H1 (cell line): ENCODE results near the gene HAS3. TPM values are rescaled to one million over a fixed set of nuclear protein-coding genes. Genes with fewer than 3 reads are reported as not detected.

Experiments used
- CTCF ChIA-PET: fragments of 300-600 bp; sonication (Branson Sonifier 250); formaldehyde crosslinking; loops from one replicate; lab custom pipeline; 2021; ENCODE audit not compliant: partially characterized antibody; lab: Charles Lee
- POLR2A ChIA-PET: fragments of 300-600 bp; sonication (Branson Sonifier 250); formaldehyde crosslinking; loops from one replicate; lab custom pipeline; 2021; ENCODE audit warnings: inconsistent platforms; ENCODE audit not compliant: partially characterized antibody; lab: Charles Lee
- DNase-seq, 2 experiments: peaks; one replicate each; pipeline versions ENCODE4 v3.0.0 to v3.0.0-alpha.2; 2010 to 2022; ENCODE audit warnings: low spot score in 2 of 2, low read depth in 1 of 2, mixed read lengths in 1 of 2
- FAIRE-seq: peaks from 2 replicates; lab custom pipeline; 2011; peaks lifted over from hg19 to GRCh38; lab: Jason Lieb, UNC
- H2AFZ ChIP-seq: 2 replicates; pipeline ENCODE4 v1.8.1; 2012; ENCODE audit warnings: low read length, inconsistent platforms
- H2AK5ac ChIP-seq: 2 replicates; pipeline ENCODE4 v1.6.1; 2013; ENCODE audit warnings: low read depth, low read length
- H2BK120ac ChIP-seq: replicated peaks from 2 replicates; pipeline ENCODE3; 2013; ENCODE audit warnings: low read depth, low read length, inconsistent platforms
- H2BK12ac ChIP-seq: 2 replicates; pipeline ENCODE4 v1.6.1; 2013; ENCODE audit warnings: low read depth, low read length
- H2BK15ac ChIP-seq: 2 replicates; pipeline ENCODE4 v1.6.1; 2013; ENCODE audit warnings: low read length
- H2BK20ac ChIP-seq: 2 replicates; pipeline ENCODE4 v1.6.1; 2013; ENCODE audit warnings: low read length
- H2BK5ac ChIP-seq: 2 replicates; pipeline ENCODE4 v1.6.1; 2013; ENCODE audit warnings: low read depth, low read length
- H3K14ac ChIP-seq: 2 replicates; pipeline ENCODE4 v1.6.1; 2013; ENCODE audit warnings: inconsistent platforms; ENCODE audit not compliant: insufficient read length
- H3K18ac ChIP-seq: 2 replicates; pipeline ENCODE4 v1.6.1; 2013; ENCODE audit warnings: low read length; ENCODE audit errors: extremely low read depth
- H3K23ac ChIP-seq: 2 replicates; pipeline ENCODE4 v1.6.1; 2013; ENCODE audit warnings: inconsistent platforms; ENCODE audit not compliant: insufficient read length
- H3K23me2 ChIP-seq: 2 replicates; pipeline ENCODE4 v1.6.1; 2013; ENCODE audit warnings: low read depth, low read length
- H3K27ac ChIP-seq: 2 replicates; pipeline ENCODE4 v1.6.1; 2011; ENCODE audit warnings: low read depth, low read length, inconsistent platforms
- H3K27me3 ChIP-seq, 4 experiments: replicated peaks in 1 of 4; 1 replicate in 1 of 4; 2 replicates in 3 of 4; pipeline versions ENCODE4 v1.6.1 to v1.8.1; 2011 to 2013; ENCODE audit warnings: low read length in 3 of 4, mild to moderate bottlenecking in 3 of 4, inconsistent platforms in 2 of 4, mixed read lengths in 2 of 4, moderate library complexity in 1 of 4; ENCODE audit not compliant: control insufficient read depth in 3 of 4, insufficient read depth in 3 of 4; ENCODE audit errors: extremely low read depth in 1 of 4
- H3K36me3 ChIP-seq, 4 experiments: 2 replicates each; pipeline versions ENCODE4 v1.6.1 to v1.8.1; 2011 to 2013; ENCODE audit warnings: mild to moderate bottlenecking in 4 of 4, low read length in 3 of 4, moderate library complexity in 2 of 4, control low read depth in 1 of 4, inconsistent platforms in 1 of 4; ENCODE audit not compliant: insufficient read depth in 4 of 4, control insufficient read depth in 2 of 4
- H3K4ac ChIP-seq: replicated peaks from 2 replicates; pipeline ENCODE3; 2013; ENCODE audit warnings: low read length, low read depth, mixed read lengths, inconsistent platforms; ENCODE audit not compliant: insufficient read length
- H3K4me1 ChIP-seq, 4 experiments: replicated peaks in 1 of 4; 1 replicate in 1 of 4; 2 replicates in 3 of 4; pipeline versions ENCODE4 v1.6.1 to v1.8.1; 2011 to 2013; ENCODE audit warnings: low read length in 3 of 4, inconsistent platforms in 2 of 4, mixed read lengths in 1 of 4; ENCODE audit not compliant: insufficient read depth in 4 of 4, control insufficient read depth in 3 of 4
- H3K4me2 ChIP-seq, 2 experiments: 2 replicates each; pipeline versions ENCODE4 v1.6.1 to v1.8.1; 2011 to 2013; ENCODE audit warnings: low read depth in 2 of 2, low read length in 2 of 2, control low read depth in 1 of 2, inconsistent platforms in 1 of 2, mild to moderate bottlenecking in 1 of 2; ENCODE audit not compliant: insufficient read depth in 1 of 2
- H3K4me3 ChIP-seq, 4 experiments: fragments of 200-600, 300-600 bp in 1 of 4; sonication (generic), shearing (Covaris generic), sonication (Bioruptor Twin) in 1 of 4; 2 replicates each; pipeline versions ENCODE4 v1.5.1 to v1.8.1; 2011 to 2016; ENCODE audit warnings: low read length in 4 of 4, low read depth in 3 of 4, control low read depth in 2 of 4, inconsistent platforms in 2 of 4, mild to moderate bottlenecking in 2 of 4, mixed read lengths in 1 of 4, moderate library complexity in 1 of 4; ENCODE audit not compliant: insufficient read depth in 2 of 4; ENCODE audit errors: extremely low read depth in 1 of 4
- H3K56ac ChIP-seq: replicated peaks from 2 replicates; pipeline ENCODE3; 2013; ENCODE audit warnings: low read depth, mild to moderate bottlenecking, mixed read lengths, low read length, inconsistent platforms; ENCODE audit not compliant: insufficient read length
- H3K79me1 ChIP-seq: 2 replicates; pipeline ENCODE4 v1.6.1; 2013; ENCODE audit warnings: low read depth, low read length, control low read depth
- H3K79me2 ChIP-seq, 2 experiments: 2 replicates each; pipeline versions ENCODE4 v1.6.1 to v1.8.1; 2012 to 2013; ENCODE audit warnings: low read length in 2 of 2, mild to moderate bottlenecking in 2 of 2, inconsistent platforms in 1 of 2; ENCODE audit not compliant: insufficient read depth in 2 of 2, control insufficient read depth in 1 of 2
- H3K9ac ChIP-seq, 4 experiments: replicated peaks in 1 of 4; 1 replicate in 1 of 4; 2 replicates in 3 of 4; pipeline versions ENCODE4 v1.6.1 to v1.8.1; 2011 to 2013; ENCODE audit warnings: low read depth in 3 of 4, low read length in 3 of 4, control low read depth in 2 of 4, mild to moderate bottlenecking in 2 of 4, moderate library complexity in 2 of 4, inconsistent platforms in 1 of 4; ENCODE audit errors: extremely low read depth in 1 of 4
- H3K9me3 ChIP-seq, 2 experiments: 2 replicates each; pipeline versions ENCODE4 v1.6.1 to v1.8.1; 2012 to 2013; ENCODE audit warnings: mild to moderate bottlenecking in 2 of 2, moderate library complexity in 2 of 2, control low read depth in 1 of 2, inconsistent platforms in 1 of 2, low read depth in 1 of 2, low read length in 1 of 2, mixed read lengths in 1 of 2; ENCODE audit not compliant: insufficient read depth in 2 of 2
- H4K20me1 ChIP-seq, 2 experiments: replicated peaks in 1 of 2; 2 replicates each; pipeline versions ENCODE3 to v1.8.1; 2011 to 2013; ENCODE audit warnings: inconsistent platforms in 2 of 2, low read length in 2 of 2, mild to moderate bottlenecking in 1 of 2; ENCODE audit not compliant: insufficient read depth in 2 of 2, control insufficient read depth in 1 of 2
- H4K5ac ChIP-seq: 2 replicates; pipeline ENCODE4 v1.6.1; 2013; ENCODE audit warnings: low read length, low read depth, mixed read lengths, inconsistent platforms; ENCODE audit not compliant: insufficient read length
- H4K8ac ChIP-seq: 2 replicates; pipeline ENCODE4 v1.8.0; 2013; ENCODE audit warnings: mild to moderate bottlenecking, moderate library complexity, low read length, inconsistent platforms; ENCODE audit not compliant: insufficient read depth; ENCODE audit errors: extremely low read depth
- H4K91ac ChIP-seq: replicated peaks from 2 replicates; pipeline ENCODE3; 2013; ENCODE audit warnings: low read length, mixed read lengths, inconsistent platforms; ENCODE audit not compliant: insufficient read length
- CBX8 ChIP-seq: fragments of 300-800, 300-1000 bp; sonication (generic); IDR thresholded peaks from 2 replicates; pipeline ENCODE4 v1.7.1; 2016; ENCODE audit warnings: low read depth, low read length, borderline replicate concordance
- CHD2 ChIP-seq: IDR thresholded peaks from 2 replicates; pipeline ENCODE4 v1.6.1; 2012; ENCODE audit warnings: low read length, improper control_type of control experiment
- CTBP2 ChIP-seq: IDR thresholded peaks from 2 replicates; pipeline ENCODE4 v1.7.0; 2011; ENCODE audit warnings: borderline replicate concordance, mild to moderate bottlenecking, moderate library complexity, mixed read lengths, low read length; ENCODE audit not compliant: insufficient read depth, insufficient read length
- HDAC2 ChIP-seq, 2 experiments: fragments of 300-600 bp in 1 of 2; sonication (generic) in 1 of 2; IDR thresholded peaks; 2 replicates each; pipeline ENCODE4 v1.6.1; 2011 to 2012; ENCODE audit warnings: low read depth in 2 of 2, low read length in 2 of 2, mild to moderate bottlenecking in 2 of 2, moderate library complexity in 2 of 2, borderline replicate concordance in 1 of 2, inconsistent platforms in 1 of 2
- KDM5A ChIP-seq: fragments of 200-600 bp; IDR thresholded peaks from 2 replicates; pipeline ENCODE4 v1.7.1; 2012; ENCODE audit warnings: mild to moderate bottlenecking, low read length, inconsistent platforms, mixed read lengths
- WGBS, 2 experiments: shearing (Covaris generic) in 1 of 2; methylation state at CpG; one replicate each; pipeline versions ENCODE4 v1.1.6 to v1.1.7; 2013 to 2015; ENCODE audit warnings: low lambda C conversion rate in 2 of 2, mixed read lengths in 2 of 2, inconsistent platforms in 1 of 2, low coverage in 1 of 2, missing lambda C conversion rate in 1 of 2; ENCODE audit not compliant: insufficient replicate concordance in 2 of 2, insufficient coverage in 1 of 2, insufficient read length in 1 of 2; ENCODE audit errors: extremely low coverage in 1 of 2, missing lambda C conversion rate in 1 of 2; 5-methylcytosine and 5-hydroxymethylcytosine counted together
- polyA plus RNA-seq, 7 experiments: library from polyadenylated mRNA; depleted of rRNA in 3 of 7; stranded (reverse) in 5 of 7; unstranded in 2 of 7; fragments of >200 nt in 5 of 7; fragments of 200-250 nt in 2 of 7; gene quantifications; 1 replicate in 5 of 7; 2 replicates in 1 of 7; 4 replicates in 1 of 7; pipeline versions ENCODE4 v1.2.1 to v1.2.3, GENCODE V29; 2011 to 2013; ENCODE audit warnings: missing spikeins in 2 of 7, mixed read lengths in 2 of 7
- total RNA-seq: library from RNA; stranded (reverse); fragmentation: NEBNext Ultra II Directional; extraction: Animal tissue kit (Norgen Biotek cat#: 25700); gene quantifications from 2 replicates; pipeline ENCODE4 v1.2.1, GENCODE V29; 2021
- TF ChIP-seq, protein P1 (sequence below): IDR thresholded peaks from 2 replicates; pipeline ENCODE4 v1.6.1; 2012; ENCODE audit warnings: inconsistent platforms
- TF ChIP-seq, protein P2 (sequence below): IDR thresholded peaks from 2 replicates; pipeline ENCODE4 v1.6.1; 2011; ENCODE audit warnings: low read depth, mild to moderate bottlenecking, low read length; ENCODE audit not compliant: insufficient read depth
- TF ChIP-seq, protein P3 (sequence below): IDR thresholded peaks from 2 replicates; pipeline ENCODE4 v1.6.1; 2012; ENCODE audit warnings: inconsistent platforms

The HAS3 gene
- total and polyA plus RNA-seq, 2 of the 8 experiments (the other 6 are each of a cell fraction or from before 2014, with no cell fraction given) = 32.1 to 69.6 TPM

DNA sequence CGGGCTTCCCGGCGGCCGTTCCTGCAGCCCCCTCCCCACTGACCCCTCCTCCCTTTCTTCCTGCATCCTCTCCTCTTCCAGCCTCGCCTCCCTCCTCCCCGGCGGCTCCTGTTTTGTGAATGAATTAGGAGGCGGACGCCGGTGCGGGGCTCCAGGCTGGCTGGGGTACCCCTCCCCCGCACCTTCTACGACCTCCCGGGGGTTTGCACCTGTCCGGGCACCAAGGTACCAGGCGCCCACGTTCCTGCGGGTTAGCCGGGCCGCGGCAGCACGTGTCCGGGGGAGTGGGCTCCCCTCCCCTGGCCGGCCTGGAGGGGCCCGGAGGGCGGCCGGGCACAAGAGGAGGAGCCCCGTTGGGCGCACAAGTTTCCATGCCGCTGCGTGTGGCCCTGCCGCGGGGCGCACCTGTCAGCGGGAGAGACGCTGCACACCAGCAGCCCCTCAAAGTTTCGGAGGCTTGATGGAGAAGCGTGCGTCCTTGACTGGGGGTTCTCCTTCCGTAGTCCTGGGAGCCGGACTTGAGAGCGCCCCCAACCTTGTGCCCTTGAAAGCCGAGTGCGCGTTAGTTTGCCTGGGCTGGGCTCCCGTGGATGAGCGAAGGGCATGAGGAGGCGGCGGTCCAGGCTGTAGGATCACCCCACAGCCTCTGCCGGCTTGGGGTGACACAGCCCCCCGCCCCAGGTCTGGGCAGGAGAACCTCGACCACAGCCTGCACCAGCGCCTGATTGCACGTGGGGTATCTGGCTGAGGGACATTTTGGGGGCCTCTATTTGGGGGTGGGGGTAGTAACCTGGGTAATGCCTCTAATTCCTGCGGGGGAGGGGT, 1.2 kb downstream of the HAS3 start:
- peaks cover 11 to 44% of the 10 kb centered on the region in 2 experiments; a peak in 3 of 4 replicates for H3K79me2 ChIP-seq
- no peak overlapping the region; the same call in 1 of the 2 replicates for H2BK15ac ChIP-seq
- DNase-seq (peak in 1 of 2 experiments; percentile 75), FAIRE-seq (no peak)
- peaks cover under 1 to 9% of the 10 kb centered on the region in 2 experiments for H4K20me1 ChIP-seq
- H3K4me1 ChIP-seq = peaks cover 13 to 30% (median 18%) of the 10 kb centered on the region in 4 experiments
- H3K23me2 ChIP-seq = peaks cover 25% of the 10 kb centered on the region
- H3K79me1 ChIP-seq = peaks cover 19% of the 10 kb centered on the region
- H3K9me3 ChIP-seq = no peaks in the 10 kb centered on the region
- H3K4me2 ChIP-seq = peak overlapping the region; percentile 92 to 98
- peak overlapping the region; percentile 82 for H3K56ac ChIP-seq
- H2BK20ac ChIP-seq = peak overlapping the region; percentile 61; the same call in 1 of the 2 replicates
- peak overlapping the region; percentile 97 for H3K18ac ChIP-seq
- H3K23ac ChIP-seq = no peak overlapping the region
- peaks cover 5 to 23% (median 20%) of the 10 kb centered on the region in 4 experiments; a peak in 7 of 8 replicates for H3K36me3 ChIP-seq
- no peak overlapping the region for H2AFZ ChIP-seq
- H4K8ac ChIP-seq = peak overlapping the region; percentile 39
- peak overlapping the region; percentile 24 for H2BK120ac ChIP-seq
- no peak overlapping the region; the same call in 1 of the 2 replicates for H2AK5ac ChIP-seq
- 3% methylated on average over 40 of the region's 55 CpGs; no CpG with 5 or more reads in 1 of the 2 experiments for WGBS, 2 experiments
- ChIA-PET CTCF (interaction anchor here (0.7 to 10.6 kb wide), 17 partner anchors 10 to 260 kb away, joined by 3 to 174 read pairs (median 5); partner anchors contain the start of gene UTP4), POLR2A (interaction anchor here (0.6 to 6.1 kb wide), 29 partner anchors 11 to 352 kb away, joined by 3 to 38 read pairs (median 5); partner anchors contain the start of genes CHTF8 and UTP4)
- peak overlapping the region; percentile 96 for H3K4ac ChIP-seq
- H3K9ac ChIP-seq = peak overlapping the region in 3 of 4 experiments; percentile 26 to 65 (median 40); a peak in 4 of 7 replicates
- peak overlapping the region; percentile 93; the same call in 1 of the 2 replicates for H2BK5ac ChIP-seq
- no peak overlapping the region; the same call in 1 of the 2 replicates for H3K27ac ChIP-seq
- peak overlapping the region; percentile 60 to 82 (median 75) for H3K4me3 ChIP-seq
- H2BK12ac ChIP-seq = no peak overlapping the region
- H4K91ac ChIP-seq = peak overlapping the region; percentile 91
- H3K14ac ChIP-seq = no peak overlapping the region
- no peaks in the 10 kb centered on the region; a peak in 1 of 7 replicates for H3K27me3 ChIP-seq
- peak overlapping the region; percentile 28 for H4K5ac ChIP-seq
- TF ChIP-seq CBX8 (no peak), HDAC2 (IDR thresholded peaks at IDR 0.05; ENCODE audit: borderline replicate concordance in 1 of 2, low read depth in 2 of 2, low read length in 2 of 2) (peak in 1 of 2 experiments; percentile 8; a peak in 1 of 4 replicates), CHD2 (no peak), CTBP2 (no peak), KDM5A (no peak)
- TF ChIP-seq, protein P1, sequence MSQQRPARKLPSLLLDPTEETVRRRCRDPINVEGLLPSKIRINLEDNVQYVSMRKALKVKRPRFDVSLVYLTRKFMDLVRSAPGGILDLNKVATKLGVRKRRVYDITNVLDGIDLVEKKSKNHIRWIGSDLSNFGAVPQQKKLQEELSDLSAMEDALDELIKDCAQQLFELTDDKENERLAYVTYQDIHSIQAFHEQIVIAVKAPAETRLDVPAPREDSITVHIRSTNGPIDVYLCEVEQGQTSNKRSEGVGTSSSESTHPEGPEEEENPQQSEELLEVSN = no peak; the same call in 1 of the 2 replicates
- TF ChIP-seq, protein P2, sequence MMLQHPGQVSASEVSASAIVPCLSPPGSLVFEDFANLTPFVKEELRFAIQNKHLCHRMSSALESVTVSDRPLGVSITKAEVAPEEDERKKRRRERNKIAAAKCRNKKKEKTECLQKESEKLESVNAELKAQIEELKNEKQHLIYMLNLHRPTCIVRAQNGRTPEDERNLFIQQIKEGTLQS = no peak
- TF ChIP-seq, protein P3, sequence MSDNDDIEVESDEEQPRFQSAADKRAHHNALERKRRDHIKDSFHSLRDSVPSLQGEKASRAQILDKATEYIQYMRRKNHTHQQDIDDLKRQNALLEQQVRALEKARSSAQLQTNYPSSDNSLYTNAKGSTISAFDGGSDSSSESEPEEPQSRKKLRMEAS = peak; percentile 45; the same call in 1 of the 2 replicates
